Superior temporal gyrus (tissue), 1 donor: ENCODE measurements around the gene SLC26A6.

ENCODE experiments used
- DNase-seq: peaks from one replicate; pipeline ENCODE4 v3.0.0-alpha.2; 2016; ENCODE audit errors: extremely low spot score

The SLC26A6 gene

GRCh38 chr3:48599077-48599501, 36.2 kb downstream of the SLC26A6 start:
- no peak for DNase-seq

- DNase-seq: no peak
Measured at GRCh38 chr3:48598323-48599076, 36.8 kb downstream of the SLC26A6 start.

- no peak for DNase-seq
Measured at GRCh38 chr3:48597408-48597800, 37.9 kb downstream of the SLC26A6 start.

GRCh38 chr3:48596676-48597407, 38.4 kb downstream of the SLC26A6 start:
- DNase-seq: no peak

GRCh38 chr3:48596157-48596556, 39.1 kb downstream of the SLC26A6 start:
- no peak for DNase-seq

GRCh38 chr3:48595526-48596121, 39.6 kb downstream of the SLC26A6 start:
- DNase-seq: no peak

GRCh38 chr3:48595075-48595525, 40.2 kb downstream of the SLC26A6 start, which contains the start of gene COL7A1:
TSS of gene COL7A1 (minus strand) at chr3:48595329. CDS start at chr3:48595159, 170 bp downstream.
- DNase-seq: no peak

GRCh38 chr3:48594417-48595049, 40.7 kb downstream of the SLC26A6 start:
- DNase-seq: no peak

- DNase-seq: no peak
Measured at GRCh38 chr3:48593337-48593736, 41.9 kb downstream of the SLC26A6 start.

GRCh38 chr3:48592519-48593087, 42.7 kb downstream of the SLC26A6 start:
- no peak for DNase-seq

GRCh38 chr3:48591886-48592518, 43.3 kb downstream of the SLC26A6 start:
- no peak for DNase-seq

GRCh38 chr3:48591436-48591835, 43.8 kb downstream of the SLC26A6 start:
- DNase-seq: no peak

- DNase-seq: no peak
Measured at GRCh38 chr3:48588230-48588629, 47.0 kb downstream of the SLC26A6 start.

- no peak for DNase-seq
Measured at GRCh38 chr3:48587686-48588085, 47.6 kb downstream of the SLC26A6 start.

GRCh38 chr3:48585411-48585810, 49.9 kb downstream of the SLC26A6 start:
- no peak for DNase-seq

- DNase-seq: no peak
Measured at GRCh38 chr3:48584836-48585235, 50.4 kb downstream of the SLC26A6 start.

- DNase-seq: no peak
Measured at GRCh38 chr3:48581621-48582481, 53.4 kb downstream of the SLC26A6 start.

- DNase-seq: no peak
Measured at GRCh38 chr3:48576647-48577046, 58.6 kb downstream of the SLC26A6 start.
